OCI-LY1 (cell line): ENCODE measurements around the gene LOXL3.

ENCODE experiments used
- H2AFZ ChIP-seq: fragments of 200-600 bp; sonication (generic), shearing (Covaris generic); 2 replicates; pipeline ENCODE4 v1.6.0; 2014; ENCODE audit warnings: antibody characterized with exemption, mild to moderate bottlenecking, low read length
- H3F3A ChIP-seq: fragments of 200-600 bp; sonication (generic), shearing (Covaris generic); 2 replicates; pipeline ENCODE4 v1.6.0; 2014; ENCODE audit warnings: mild to moderate bottlenecking, antibody characterized with exemption, low read length, moderate library complexity; ENCODE audit not compliant: insufficient read depth
- H3K27ac ChIP-seq: fragments of 200-600 bp; sonication (generic); 2 replicates; pipeline ENCODE4 v1.5.1; 2014; ENCODE audit warnings: low read length, mixed run types, mild to moderate bottlenecking, low read depth; ENCODE audit not compliant: poor library complexity, severe bottlenecking
- H3K27me3 ChIP-seq: fragments of 200-600 bp; sonication (generic); 2 replicates; pipeline ENCODE4 v1.6.0; 2014; ENCODE audit warnings: antibody characterized with exemption, mild to moderate bottlenecking, low read length, moderate library complexity; ENCODE audit not compliant: insufficient read depth
- H3K36me3 ChIP-seq: fragments of 200-600 bp; sonication (generic); 2 replicates; pipeline ENCODE4 v1.6.1; 2014; ENCODE audit warnings: mild to moderate bottlenecking, antibody characterized with exemption, low read length, moderate library complexity, mixed read lengths; ENCODE audit not compliant: insufficient read depth
- H3K4me1 ChIP-seq: fragments of 200-600 bp; sonication (generic); 2 replicates; pipeline ENCODE4 v1.5.1; 2014; ENCODE audit warnings: mild to moderate bottlenecking, low read length, moderate library complexity; ENCODE audit not compliant: insufficient read depth, severe bottlenecking
- H3K4me2 ChIP-seq: fragments of 200-600 bp; sonication (generic), shearing (Covaris generic); 2 replicates; pipeline ENCODE4 v1.6.1; 2014; ENCODE audit warnings: low read length
- H3K4me3 ChIP-seq: fragments of 200-600 bp; sonication (generic); 2 replicates; pipeline ENCODE4 v1.5.1; 2014; ENCODE audit warnings: low read length, low read depth, mild to moderate bottlenecking, mixed read lengths; ENCODE audit not compliant: poor library complexity, severe bottlenecking
- H3K79me2 ChIP-seq: fragments of 200-600 bp; shearing (Covaris generic); 2 replicates; pipeline ENCODE4 v1.6.1; 2016; ENCODE audit warnings: mixed run types, low read length, mixed read lengths; ENCODE audit not compliant: insufficient read depth
- H3K9ac ChIP-seq: fragments of 200-600 bp; sonication (generic), shearing (Covaris generic); 2 replicates; pipeline ENCODE4 v1.6.1; 2014; ENCODE audit warnings: mild to moderate bottlenecking, low read length, mixed read lengths
- H3K9me2 ChIP-seq: fragments of 200-600 bp; sonication (generic), shearing (Covaris generic); 2 replicates; pipeline ENCODE4 v1.6.1; 2014; ENCODE audit warnings: low read depth, mild to moderate bottlenecking, low read length, mixed read lengths
- H3K9me3 ChIP-seq: fragments of 200-600 bp; shearing (Covaris generic); 2 replicates; pipeline ENCODE4 v1.6.1; 2014; ENCODE audit warnings: low read length, mixed read lengths
- H4K20me1 ChIP-seq: fragments of 200-600 bp; sonication (generic), shearing (Covaris generic); 2 replicates; pipeline ENCODE4 v1.6.0; 2016; ENCODE audit warnings: mild to moderate bottlenecking, low read length; ENCODE audit not compliant: insufficient read depth
- CTCF ChIP-seq: fragments of 200-600 bp; sonication (generic), shearing (Covaris generic); IDR thresholded peaks from 2 replicates; pipeline ENCODE4 v1.5.1; 2017; ENCODE audit warnings: mild to moderate bottlenecking, antibody characterized with exemption, low read length, moderate library complexity, mixed read lengths
- EZH2 ChIP-seq: fragments of 200-600 bp; sonication (generic), shearing (Covaris generic); IDR thresholded peaks from 2 replicates; pipeline ENCODE4 v1.8.0; 2017; ENCODE audit warnings: borderline replicate concordance, mixed run types, mild to moderate bottlenecking, antibody characterized with exemption, low read length, moderate library complexity, mixed read lengths

The LOXL3 gene

GRCh38 chr2:74527741-74528140, 26.0 kb downstream of the LOXL3 start:
- H3K27me3 ChIP-seq, result no peaks in the 10 kb centered on the region
- H2AFZ ChIP-seq, result no peak overlapping the region
- peak overlapping the region; percentile 93; the same call in 1 of the 2 replicates for H3K4me2 ChIP-seq
- H3K36me3 ChIP-seq, result peaks cover 50% of the 10 kb centered on the region
- H3K9ac ChIP-seq, result no peak overlapping the region
- H3K4me3 ChIP-seq, result peak overlapping the region; percentile 91
- H4K20me1 ChIP-seq, result no peaks in the 10 kb centered on the region
- no peaks in the 10 kb centered on the region for H3K9me3 ChIP-seq
- H3F3A ChIP-seq, result no peaks in the 10 kb centered on the region
- H3K9me2 ChIP-seq, result no peaks in the 10 kb centered on the region
- H3K4me1 ChIP-seq, result peaks cover 29% of the 10 kb centered on the region
- no peak overlapping the region for H3K27ac ChIP-seq
- peaks cover 10% of the 10 kb centered on the region for H3K79me2 ChIP-seq
- no peak for TF ChIP-seq EZH2
- no peak for TF ChIP-seq CTCF

GRCh38 chr2:74526649-74527230, 27.0 kb downstream of the LOXL3 start:
- Histone ChIP-seq H4K20me1 (no peaks in the 10 kb centered on the region), H3K9me2 (no peaks in the 10 kb centered on the region), H2AFZ (no peak overlapping the region), H3F3A (no peaks in the 10 kb centered on the region), H3K79me2 (peaks cover 10% of the 10 kb centered on the region), H3K27me3 (no peaks in the 10 kb centered on the region), H3K4me1 (peaks cover 26% of the 10 kb centered on the region), H3K9me3 (no peaks in the 10 kb centered on the region), H3K9ac (no peak overlapping the region), H3K4me3 (no peak overlapping the region), H3K4me2 (no peak overlapping the region), H3K36me3 (peaks cover 42% of the 10 kb centered on the region), H3K27ac (no peak overlapping the region)
- TF ChIP-seq EZH2, result no peak
- no peak for TF ChIP-seq CTCF

GRCh38 chr2:74525717-74526648, 27.8 kb downstream of the LOXL3 start, which contains the start of gene DQX1:
TSS of gene DQX1 (minus strand) at chr2:74526231. CDS start at chr2:74525729, 502 bp downstream.
- Histone ChIP-seq H3F3A (no peaks in the 10 kb centered on the region), H3K4me1 (peaks cover 19% of the 10 kb centered on the region), H3K36me3 (peaks cover 37% of the 10 kb centered on the region), H3K27me3 (no peaks in the 10 kb centered on the region), H3K79me2 (peaks cover 10% of the 10 kb centered on the region), H3K4me3 (no peak within 1 kb of the TSS), H3K9me2 (no peaks in the 10 kb centered on the region), H3K9me3 (no peaks in the 10 kb centered on the region), H3K4me2 (no peak within 1 kb of the TSS), H3K27ac (no peak within 1 kb of the TSS), H4K20me1 (no peaks in the 10 kb centered on the region), H3K9ac (no peak within 1 kb of the TSS), H2AFZ (no peak within 1 kb of the TSS)
- no peak for TF ChIP-seq EZH2
- TF ChIP-seq CTCF, result no peak
